ENCODE results near the gene DAPK2.

- TF ChIP-seq CTCF (conservative IDR thresholded peaks at IDR 0.05; ENCODE audit: low read depth, low read length), result no peak
- no peak for TF ChIP-seq RCOR1 (IDR thresholded peaks at IDR 0.05; ENCODE audit: insufficient replicate concordance, low read length)
- TF ChIP-seq RAD21 (IDR thresholded peaks at IDR 0.05; ENCODE audit: low read length), result no peak
- no peak for TF ChIP-seq POLR2A (IDR thresholded peaks at IDR 0.05; ENCODE audit: low read depth, low read length)
- no peak for TF ChIP-seq SMC3 (IDR thresholded peaks at IDR 0.05; ENCODE audit: low read depth, low read length)
- no peak for TF ChIP-seq USF2 (IDR thresholded peaks at IDR 0.05; ENCODE audit: low read depth, low read length)
- no peak for TF ChIP-seq CHD1 (IDR thresholded peaks at IDR 0.05; ENCODE audit: low read depth, low read length)
- TF ChIP-seq NFE2L2 (IDR thresholded peaks at IDR 0.05; ENCODE audit: low read depth, low read length), result no peak
- TF ChIP-seq FOS (IDR thresholded peaks at IDR 0.05; ENCODE audit: low read depth, low read length), result no peak
- TF ChIP-seq BHLHE40 (IDR thresholded peaks at IDR 0.05; ENCODE audit: low read depth, low read length), result no peak
- no peak for TF ChIP-seq MAZ (IDR thresholded peaks at IDR 0.05; ENCODE audit: borderline replicate concordance, low read depth, low read length)
Measured at GRCh38 chr15:64090527-64090926, 44.2 kb upstream of the DAPK2 start.
